Body of pancreas (tissue), 4 donors: Measurements from ENCODE around the gene ZBED3. TPM values are rescaled to one million over a fixed set of nuclear protein-coding genes. Genes with fewer than 3 reads are reported as not detected.

Experiments used
- ATAC-seq: fragments of 150-250 bp; one replicate; pipeline ENCODE4 v1.9.1; 2016
- DNase-seq, 4 donors: peaks; one replicate each; pipeline ENCODE4 v3.0.0-alpha.2; 2019
- H3K27ac ChIP-seq, 4 donors: fragments of 200-600 bp; sonication (generic); 1 replicate in 3 of 4; 2 replicates in 1 of 4; pipeline versions ENCODE4 v1.5.1 to v1.6.1; 2016 to 2019; ENCODE audit warnings: mild to moderate bottlenecking in 1 of 4, mixed read lengths in 1 of 4, moderate library complexity in 1 of 4
- H3K27me3 ChIP-seq, 2 donors: fragments of 200-600 bp; sonication (generic); one replicate each; pipeline ENCODE4 v1.6.0; 2016; ENCODE audit warnings: mild to moderate bottlenecking in 1 of 2
- H3K36me3 ChIP-seq, 2 donors: fragments of 200-600 bp; sonication (generic); replicated peaks in 1 of 2; 2 replicates each; pipeline ENCODE4 v1.5.1; 2016; ENCODE audit warnings: low read depth in 2 of 2; ENCODE audit not compliant: insufficient read depth in 1 of 2
- H3K4me1 ChIP-seq: fragments of 200-600 bp; sonication (generic); one replicate; pipeline ENCODE4 v1.6.0; 2016
- H3K4me3 ChIP-seq, 2 donors: fragments of 200-600 bp; sonication (generic); 1 replicate in 1 of 2; 2 replicates in 1 of 2; pipeline ENCODE4 v1.5.1; 2016 to 2019
- H3K9me3 ChIP-seq, 3 donors: fragments of 200-600 bp; sonication (generic); 1 replicate in 2 of 3; 2 replicates in 1 of 3; pipeline ENCODE4 v1.5.1; 2016
- POLR2A ChIP-seq, 3 donors: fragments of 450-650 bp; IDR thresholded peaks; one replicate each; pipeline ENCODE4 v1.6.1; 2016; ENCODE audit warnings: antibody characterized with exemption in 3 of 3, mild to moderate bottlenecking in 2 of 3
- WGBS, 2 donors: methylation state at CpG; one replicate each; pipeline ENCODE4 v1.1.5; 2017; 5-methylcytosine and 5-hydroxymethylcytosine counted together
- intact Hi-C: fragments of 100-400 bp; cut with DNase I; formaldehyde crosslinking; loops from one replicate; pipeline ENCODE4 v1.15.1; 2023
- small RNA-seq: library from RNA; depleted of rRNA; stranded (forward); fragments of <200 nt; gene quantifications from one replicate; pipeline ENCODE3, GENCODE V24; 2016
- total RNA-seq, 2 donors: library from RNA; depleted of rRNA; stranded (reverse); fragments of >200 nt; gene quantifications; one replicate each; pipeline ENCODE4 v1.1.0, GENCODE V29; 2016
- TF ChIP-seq, protein P1 (sequence below), 7 experiments: fragments of 450-650 bp in 4 of 7; fragments of 200-600 bp in 3 of 7; sonication (generic) in 3 of 7; IDR thresholded peaks; one replicate each; pipeline ENCODE4 v1.5.1; 2016 to 2019; ENCODE audit warnings: antibody characterized with exemption in 7 of 7

The ZBED3 gene
- total RNA-seq, 2 donors from 2014 or later = 4.2 to 41.5 TPM

- DNase-seq = no peak
- Histone ChIP-seq H3K9me3 (peaks cover 0 to 4% (median 0%) of the 10 kb centered on the region in 3 donors), H3K4me3 (no peak overlapping the region), H3K27me3 (no peaks in the 10 kb centered on the region), H3K27ac (no peak overlapping the region), H3K4me1 (no peaks in the 10 kb centered on the region), H3K36me3 (no peaks in the 10 kb centered on the region)
- WGBS, 2 donors = 70 to 79% methylated on average over 1 of the region's 1 CpG
- no peak for ATAC-seq
- TF ChIP-seq, protein P1, sequence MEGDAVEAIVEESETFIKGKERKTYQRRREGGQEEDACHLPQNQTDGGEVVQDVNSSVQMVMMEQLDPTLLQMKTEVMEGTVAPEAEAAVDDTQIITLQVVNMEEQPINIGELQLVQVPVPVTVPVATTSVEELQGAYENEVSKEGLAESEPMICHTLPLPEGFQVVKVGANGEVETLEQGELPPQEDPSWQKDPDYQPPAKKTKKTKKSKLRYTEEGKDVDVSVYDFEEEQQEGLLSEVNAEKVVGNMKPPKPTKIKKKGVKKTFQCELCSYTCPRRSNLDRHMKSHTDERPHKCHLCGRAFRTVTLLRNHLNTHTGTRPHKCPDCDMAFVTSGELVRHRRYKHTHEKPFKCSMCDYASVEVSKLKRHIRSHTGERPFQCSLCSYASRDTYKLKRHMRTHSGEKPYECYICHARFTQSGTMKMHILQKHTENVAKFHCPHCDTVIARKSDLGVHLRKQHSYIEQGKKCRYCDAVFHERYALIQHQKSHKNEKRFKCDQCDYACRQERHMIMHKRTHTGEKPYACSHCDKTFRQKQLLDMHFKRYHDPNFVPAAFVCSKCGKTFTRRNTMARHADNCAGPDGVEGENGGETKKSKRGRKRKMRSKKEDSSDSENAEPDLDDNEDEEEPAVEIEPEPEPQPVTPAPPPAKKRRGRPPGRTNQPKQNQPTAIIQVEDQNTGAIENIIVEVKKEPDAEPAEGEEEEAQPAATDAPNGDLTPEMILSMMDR (IDR thresholded peaks at IDR 0.05) = no peak
- intact Hi-C loops = no loop called here
Observed at GRCh38 chr5:77024490-77024889, 62.6 kb downstream of the ZBED3 start.

GRCh38 chr5:77022511-77023417 is 64.3 kb downstream of the ZBED3 start:
- Histone ChIP-seq H3K27me3 (no peaks in the 10 kb centered on the region), H3K4me3 (no peak overlapping the region), H3K9me3 (no peaks in the 10 kb centered on the region), H3K36me3 (no peaks in the 10 kb centered on the region), H3K4me1 (no peaks in the 10 kb centered on the region), H3K27ac (no peak overlapping the region)
- DNase-seq (no peak), ATAC-seq (no peak)
- 38 to 44% methylated on average over 7 of the region's 7 CpGs for WGBS, 2 donors
- intact Hi-C loops = no loop called here
- TF ChIP-seq, protein P1 (IDR thresholded peaks at IDR 0.05) = no peak
- no peak for TF ChIP-seq POLR2A (IDR thresholded peaks at IDR 0.05)

Small RNA genes within 50 kb of the gene (small RNA-seq; reads per million reads assigned to genes)
- 495 reads per million, percentile 98 among the genes with 10 or more reads in this experiment for gene SNORA47

Other genes starting within 250 kb of the ZBED3 start
- not detected for gene S100Z, start 237.3 kb downstream of the ZBED3 start, total RNA-seq
- under 1 TPM; 0.26 to 0.66 TPM for gene CRHBP, start 134.2 kb downstream of the ZBED3 start, total RNA-seq
- 10 to 100 TPM in 1 of 2 donors, 1 to 10 TPM in 1; 8.2 to 13.5 TPM for gene AGGF1, start 56.9 kb downstream of the ZBED3 start, total RNA-seq
- gene PDE8B, start 123.4 kb upstream of the ZBED3 start, total RNA-seq = 10 to 100 TPM in 1 of 2 donors, 1 to 10 TPM in 1; 8.3 to 15.8 TPM